ENCODE measurements around the gene MRPL51.
"Not testable (repeated sequence)": the region's sequence is repeated elsewhere in the genome, so short reads cannot be mapped to it uniquely, and the experiment has no call there.

Gene MRPL51

GRCh38 chr12:6507102-6507998 is 14.3 kb upstream of the MRPL51 start:
- Histone ChIP-seq H3K27me3 (no peaks in the 10 kb centered on the region), H3K36me3 (peaks cover 56% of the 10 kb centered on the region), H3K4me3 (ENCODE audit: low read depth in 1 of 2, low read length in 1 of 2) (no peak overlapping the region), H3K27ac (no peak overlapping the region), H3K4me1 (ENCODE audit: control insufficient read depth in 1 of 2, insufficient read depth in 1 of 2, low read depth in 1 of 2, low read length in 1 of 2) (no peaks in the 10 kb centered on the region), H3K9me3 (no peaks in the 10 kb centered on the region)
- no peak for TF ChIP-seq CTCF (IDR thresholded peaks at IDR 0.05)

GRCh38 chr12:6500466-6500865 is 7.4 kb upstream of the MRPL51 start:
- Histone ChIP-seq H3K4me3 (ENCODE audit: low read depth in 1 of 2, low read length in 1 of 2) (no peak overlapping the region), H3K4me1 (ENCODE audit: control insufficient read depth in 1 of 2, insufficient read depth in 1 of 2, low read depth in 1 of 2, low read length in 1 of 2) (peaks cover 12 to 14% of the 10 kb centered on the region in 2 experiments), H3K36me3 (peaks cover 52% of the 10 kb centered on the region), H3K27me3 (no peaks in the 10 kb centered on the region), H3K27ac (no peak overlapping the region), H3K9me3 (no peaks in the 10 kb centered on the region)
- no peak for TF ChIP-seq CTCF (IDR thresholded peaks at IDR 0.05)

- not testable (repeated sequence) for H3K27me3 ChIP-seq; H3K4me3 ChIP-seq (ENCODE audit: low read depth in 1 of 2, low read length in 1 of 2); H3K9me3 ChIP-seq; H3K27ac ChIP-seq
- peaks cover 39% of the 10 kb centered on the region for H3K36me3 ChIP-seq
- peaks cover 34 to 39% of the 10 kb centered on the region in 2 experiments for H3K4me1 ChIP-seq (ENCODE audit: control insufficient read depth in 1 of 2, insufficient read depth in 1 of 2, low read depth in 1 of 2, low read length in 1 of 2)
Measured at GRCh38 chr12:6497291-6497690, 4.2 kb upstream of the MRPL51 start.

DNA sequence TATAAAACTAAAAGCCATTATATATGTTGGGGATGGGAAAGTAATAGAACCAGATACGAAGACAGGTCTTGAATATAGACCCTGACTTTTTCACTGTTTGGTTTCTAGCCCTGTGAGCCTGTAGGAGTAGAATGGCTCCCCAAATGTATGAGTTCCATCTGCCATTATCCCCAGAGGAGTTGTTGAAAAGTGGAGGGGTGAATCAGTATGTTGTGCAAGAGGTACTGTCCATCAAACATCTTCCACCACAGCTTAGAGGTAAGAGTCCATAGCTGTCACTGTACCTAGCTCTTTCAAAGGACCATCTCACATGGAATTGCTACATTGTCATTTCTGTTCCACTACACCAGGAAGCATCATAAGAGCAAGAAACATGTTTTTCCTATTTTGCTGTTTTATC is 1.9 kb upstream of the MRPL51 start:
- TF ChIP-seq CTCF (IDR thresholded peaks at IDR 0.05) = no peak
- H3K27ac ChIP-seq = peak overlapping the region; percentile 94
- peaks cover 30% of the 10 kb centered on the region for H3K36me3 ChIP-seq
- no peaks in the 10 kb centered on the region for H3K27me3 ChIP-seq
- H3K4me3 ChIP-seq (ENCODE audit: low read depth in 1 of 2, low read length in 1 of 2) = peak overlapping the region; percentile 88 to 93
- H3K4me1 ChIP-seq (ENCODE audit: control insufficient read depth in 1 of 2, insufficient read depth in 1 of 2, low read depth in 1 of 2, low read length in 1 of 2) = peaks cover 39 to 41% of the 10 kb centered on the region in 2 experiments
- H3K9me3 ChIP-seq = no peaks in the 10 kb centered on the region

DNA sequence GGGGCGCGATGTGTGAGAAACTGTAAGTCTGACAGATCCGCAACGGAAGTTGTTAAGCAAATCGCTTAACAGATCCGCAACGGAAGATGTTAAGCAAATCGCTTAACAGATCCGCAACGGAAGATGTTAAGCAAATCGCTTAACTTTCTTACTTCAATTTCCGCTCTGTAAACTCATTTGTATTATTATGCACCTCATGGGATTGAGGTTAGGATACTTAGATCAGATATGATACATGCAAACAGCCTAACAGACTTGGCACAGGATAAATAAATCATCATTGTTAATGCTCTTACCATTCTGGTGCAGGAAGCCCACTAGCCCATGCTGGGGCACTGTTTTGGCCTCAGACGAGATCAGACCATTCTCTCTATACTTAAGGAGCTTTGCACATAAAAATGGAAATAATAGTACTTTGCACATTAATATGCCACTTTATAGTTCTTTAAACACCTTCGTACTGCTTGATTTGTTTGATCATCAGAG is 1.2 kb upstream of the MRPL51 start:
- Histone ChIP-seq H3K27me3 (no peaks in the 10 kb centered on the region), H3K27ac (peak overlapping the region; percentile 94), H3K4me1 (ENCODE audit: control insufficient read depth in 1 of 2, insufficient read depth in 1 of 2, low read depth in 1 of 2, low read length in 1 of 2) (peaks cover 39 to 41% of the 10 kb centered on the region in 2 experiments), H3K9me3 (no peaks in the 10 kb centered on the region), H3K4me3 (ENCODE audit: low read depth in 1 of 2, low read length in 1 of 2) (peak overlapping the region; percentile 88 to 93), H3K36me3 (peaks cover 23% of the 10 kb centered on the region)
- TF ChIP-seq CTCF (IDR thresholded peaks at IDR 0.05) = no peak
